MM.1S (cell line): ENCODE data around the gene LCNL1.
A peak's percentile ranks its signal among the peaks of the same experiment; 100 is the strongest.
"Not testable (repeated sequence)": the region's sequence is repeated elsewhere in the genome, so short reads cannot be mapped to it uniquely, and the experiment has no call there.

ENCODE experiments used
- DNase-seq: peaks from one replicate; pipeline ENCODE4 v3.0.0-alpha.2; 2015
- H2AFZ ChIP-seq: fragments of 300-600 bp; sonication (generic); 2 replicates; pipeline ENCODE4 v1.6.0; 2016; ENCODE audit warnings: antibody characterized with exemption, low read length
- H3F3A ChIP-seq: fragments of 300-600 bp; sonication (generic); 2 replicates; pipeline ENCODE4 v1.6.1; 2016; ENCODE audit warnings: mild to moderate bottlenecking, antibody characterized with exemption, low read length, moderate library complexity, mixed read lengths; ENCODE audit not compliant: insufficient read depth
- H3K27ac ChIP-seq: fragments of 300-600 bp; sonication (generic); 2 replicates; pipeline ENCODE4 v1.5.1; 2016; ENCODE audit warnings: mild to moderate bottlenecking, low read length
- H3K27me3 ChIP-seq: fragments of 300-600 bp; sonication (generic); replicated peaks from 2 replicates; pipeline ENCODE4 v1.6.0; 2016; ENCODE audit warnings: low read length; ENCODE audit not compliant: insufficient read depth
- H3K36me3 ChIP-seq: fragments of 300-600 bp; sonication (generic); replicated peaks from 2 replicates; pipeline ENCODE4 v1.6.1; 2016; ENCODE audit warnings: mild to moderate bottlenecking, low read length, mixed read lengths; ENCODE audit not compliant: insufficient read depth
- H3K4me1 ChIP-seq: fragments of 300-600 bp; sonication (generic); 2 replicates; pipeline ENCODE4 v1.6.1; 2016; ENCODE audit warnings: low read length, mixed read lengths
- H3K4me2 ChIP-seq: fragments of 300-600 bp; sonication (generic); 2 replicates; pipeline ENCODE4 v1.6.0; 2016; ENCODE audit warnings: low read depth, low read length
- H3K4me3 ChIP-seq: fragments of 300-600 bp; sonication (generic); 2 replicates; pipeline ENCODE4 v1.5.1; 2016; ENCODE audit warnings: low read length, mixed read lengths
- H3K79me2 ChIP-seq: fragments of 300-600 bp; sonication (generic); 2 replicates; pipeline ENCODE4 v1.6.1; 2016; ENCODE audit warnings: mixed run types, low read length, mixed read lengths
- H3K9ac ChIP-seq: fragments of 300-600 bp; sonication (generic); 2 replicates; pipeline ENCODE4 v1.6.1; 2016; ENCODE audit warnings: low read length, mixed read lengths
- H3K9me2 ChIP-seq: fragments of 300-600 bp; sonication (generic); replicated peaks from 2 replicates; pipeline ENCODE4 v1.6.1; 2016; ENCODE audit warnings: mild to moderate bottlenecking, low read length, mixed read lengths; ENCODE audit not compliant: insufficient read depth
- H3K9me3 ChIP-seq: fragments of 300-600 bp; sonication (generic); replicated peaks from 2 replicates; pipeline ENCODE4 v1.6.1; 2016; ENCODE audit warnings: mild to moderate bottlenecking, low read length, mixed read lengths; ENCODE audit not compliant: insufficient read depth
- H4K20me1 ChIP-seq: fragments of 300-600 bp; sonication (generic); 2 replicates; pipeline ENCODE4 v1.6.1; 2016; ENCODE audit warnings: mild to moderate bottlenecking, low read length, moderate library complexity, mixed read lengths; ENCODE audit not compliant: insufficient read depth
- CTCF ChIP-seq: fragments of 300-600 bp; sonication (generic); IDR thresholded peaks from 2 replicates; pipeline ENCODE4 v1.5.1; 2016; ENCODE audit warnings: antibody characterized with exemption, low read length, mixed read lengths
- EZH2 ChIP-seq: fragments of 300-600 bp; sonication (generic); optimal IDR thresholded peaks from 2 replicates; pipeline ENCODE3; 2017; ENCODE audit warnings: low read depth, mild to moderate bottlenecking, antibody characterized with exemption, low read length, mixed read lengths
- EZH2phosphoT487 ChIP-seq: fragments of 300-600 bp; sonication (generic); IDR thresholded peaks from 2 replicates; pipeline ENCODE4 v1.6.1; 2018; ENCODE audit warnings: antibody characterized with exemption, low read length

The LCNL1 gene

GRCh38 chr9:137032858-137033257, 50.1 kb downstream of the LCNL1 start:
- Histone ChIP-seq H3K9me2 (no peaks in the 10 kb centered on the region), H3K4me2 (no peak overlapping the region), H3K9me3 (no peaks in the 10 kb centered on the region), H3K27me3 (peaks cover 70% of the 10 kb centered on the region), H3K27ac (no peak overlapping the region), H3K4me3 (no peak overlapping the region), H3K79me2 (no peaks in the 10 kb centered on the region), H3K9ac (no peak overlapping the region), H2AFZ (no peak overlapping the region), H4K20me1 (no peaks in the 10 kb centered on the region), H3K4me1 (peaks cover 8% of the 10 kb centered on the region), H3F3A (peaks cover 5% of the 10 kb centered on the region), H3K36me3 (no peaks in the 10 kb centered on the region)
- no peak for DNase-seq
- TF ChIP-seq EZH2phosphoT487: no peak
- TF ChIP-seq CTCF: no peak
- no peak for TF ChIP-seq EZH2

- not testable (repeated sequence) for H3K79me2 ChIP-seq, H3K4me1 ChIP-seq, H3K9me3 ChIP-seq, H4K20me1 ChIP-seq, H3F3A ChIP-seq, H3K9me2 ChIP-seq, H3K4me2 ChIP-seq, H3K36me3 ChIP-seq, H3K4me3 ChIP-seq, DNase-seq, H3K9ac ChIP-seq, H2AFZ ChIP-seq, H3K27ac ChIP-seq
- H3K27me3 ChIP-seq: peaks cover 70% of the 10 kb centered on the region
Observed at GRCh38 chr9:137033481-137033880, 50.7 kb downstream of the LCNL1 start.

- H3K9me3 ChIP-seq: no peaks in the 10 kb centered on the region
- TF ChIP-seq CTCF (no peak), EZH2 (no peak), EZH2phosphoT487 (no peak)
- no peak overlapping the region for H2AFZ ChIP-seq
- no peak overlapping the region for H3K27ac ChIP-seq
- peak overlapping the region; percentile 7; the same call in 1 of the 2 replicates for H3K4me2 ChIP-seq
- DNase-seq: no peak
- no peaks in the 10 kb centered on the region for H3K79me2 ChIP-seq
- no peak overlapping the region for H3K4me3 ChIP-seq
- peaks cover 5% of the 10 kb centered on the region for H3K4me1 ChIP-seq
- no peaks in the 10 kb centered on the region for H4K20me1 ChIP-seq
- H3F3A ChIP-seq: peaks cover 1% of the 10 kb centered on the region
- H3K9me2 ChIP-seq: no peaks in the 10 kb centered on the region
- no peak overlapping the region for H3K9ac ChIP-seq
- H3K27me3 ChIP-seq: peaks cover 77% of the 10 kb centered on the region
- H3K36me3 ChIP-seq: no peaks in the 10 kb centered on the region
Observed at GRCh38 chr9:137034039-137034708, 51.4 kb downstream of the LCNL1 start.

GRCh38 chr9:137034709-137035506, 52.1 kb downstream of the LCNL1 start:
- no peak overlapping the region for H3K9ac ChIP-seq
- no peaks in the 10 kb centered on the region for H3K9me2 ChIP-seq
- H3F3A ChIP-seq: no peaks in the 10 kb centered on the region; the same call in 1 of the 2 replicates
- no peaks in the 10 kb centered on the region for H3K4me1 ChIP-seq
- no peaks in the 10 kb centered on the region for H4K20me1 ChIP-seq
- peak overlapping the region; percentile 7; the same call in 1 of the 2 replicates for H3K4me2 ChIP-seq
- H3K79me2 ChIP-seq: no peaks in the 10 kb centered on the region
- peaks cover 81% of the 10 kb centered on the region for H3K27me3 ChIP-seq
- peak; percentile 81 for DNase-seq
- H3K27ac ChIP-seq: no peak overlapping the region
- H3K4me3 ChIP-seq: no peak overlapping the region
- TF ChIP-seq CTCF: peak; percentile 92
- no peak for TF ChIP-seq EZH2phosphoT487
- H3K9me3 ChIP-seq: no peaks in the 10 kb centered on the region
- no peak overlapping the region for H2AFZ ChIP-seq
- H3K36me3 ChIP-seq: no peaks in the 10 kb centered on the region
